GM12892 (cell line): ENCODE data around the gene MEG3.

Source experiments
- DNase-seq: peaks from one replicate; pipeline ENCODE4 v3.0.0; 2011; ENCODE audit not compliant: insufficient read length
- FAIRE-seq: peaks from 2 replicates; lab custom pipeline; 2011; peaks lifted over from hg19 to GRCh38; lab: Jason Lieb, UNC
- POLR2A ChIP-seq: IDR thresholded peaks from 2 replicates; pipeline ENCODE4 v1.6.1; 2011; ENCODE audit warnings: low read depth, low read length, control low read depth
- POLR2AphosphoS5 ChIP-seq: IDR thresholded peaks from 2 replicates; pipeline ENCODE4 v1.6.1; 2011; ENCODE audit warnings: low read depth, low read length, control low read depth
- TAF1 ChIP-seq: IDR thresholded peaks from 2 replicates; pipeline ENCODE4 v1.6.1; 2011; ENCODE audit warnings: low read depth, mild to moderate bottlenecking, control low read depth, low read length, borderline replicate concordance

MEG3 gene

DNA sequence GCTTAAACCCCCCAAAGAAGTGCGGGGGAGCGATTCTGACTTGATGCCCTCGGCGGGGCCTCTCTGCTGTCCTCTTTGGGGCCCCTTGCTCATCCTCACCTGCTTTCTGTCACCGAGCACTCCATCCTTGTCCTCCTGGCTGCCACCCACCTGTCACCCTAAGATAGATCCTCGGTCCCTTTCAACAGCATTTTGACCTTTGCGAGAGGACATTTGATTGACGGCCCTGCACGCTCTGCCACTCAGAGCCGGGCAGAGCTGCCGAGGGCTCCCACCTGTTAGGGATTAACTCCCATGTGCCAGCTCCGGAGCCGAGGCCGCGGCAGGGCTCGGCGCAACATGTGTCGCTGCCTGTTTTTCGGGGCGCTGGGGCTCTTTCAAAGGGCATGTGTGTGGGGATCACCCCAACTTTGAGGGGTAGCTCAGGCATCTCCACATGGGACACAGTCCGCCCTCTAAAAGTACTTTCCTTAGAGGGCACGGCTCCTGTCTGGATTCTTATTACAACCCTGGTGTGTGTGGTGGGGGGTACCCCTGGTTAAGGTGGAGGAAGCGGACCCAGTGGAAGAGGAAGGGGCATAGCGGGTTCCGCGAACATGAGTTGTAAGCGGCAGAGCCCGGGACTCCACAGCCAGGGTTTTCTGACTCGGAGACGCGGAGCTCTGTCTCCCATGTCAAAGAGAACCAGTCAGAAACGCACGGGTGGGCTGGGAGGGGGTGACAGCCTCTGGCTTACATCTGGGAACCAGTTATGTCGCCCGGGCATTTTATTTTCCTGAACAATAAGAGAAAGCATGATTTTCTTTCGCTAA, 811 bp upstream of the MEG3 start:
- no peak for FAIRE-seq
- no peak for TF ChIP-seq TAF1
- TF ChIP-seq POLR2AphosphoS5: no peak
- no peak for TF ChIP-seq POLR2A
- DNase-seq: no peak

GRCh38 chr14:100826391-100827100, 628 bp downstream of the MEG3 start:
- DNase-seq: no peak
- FAIRE-seq: no peak
- TF ChIP-seq POLR2A: no peak

DNA sequence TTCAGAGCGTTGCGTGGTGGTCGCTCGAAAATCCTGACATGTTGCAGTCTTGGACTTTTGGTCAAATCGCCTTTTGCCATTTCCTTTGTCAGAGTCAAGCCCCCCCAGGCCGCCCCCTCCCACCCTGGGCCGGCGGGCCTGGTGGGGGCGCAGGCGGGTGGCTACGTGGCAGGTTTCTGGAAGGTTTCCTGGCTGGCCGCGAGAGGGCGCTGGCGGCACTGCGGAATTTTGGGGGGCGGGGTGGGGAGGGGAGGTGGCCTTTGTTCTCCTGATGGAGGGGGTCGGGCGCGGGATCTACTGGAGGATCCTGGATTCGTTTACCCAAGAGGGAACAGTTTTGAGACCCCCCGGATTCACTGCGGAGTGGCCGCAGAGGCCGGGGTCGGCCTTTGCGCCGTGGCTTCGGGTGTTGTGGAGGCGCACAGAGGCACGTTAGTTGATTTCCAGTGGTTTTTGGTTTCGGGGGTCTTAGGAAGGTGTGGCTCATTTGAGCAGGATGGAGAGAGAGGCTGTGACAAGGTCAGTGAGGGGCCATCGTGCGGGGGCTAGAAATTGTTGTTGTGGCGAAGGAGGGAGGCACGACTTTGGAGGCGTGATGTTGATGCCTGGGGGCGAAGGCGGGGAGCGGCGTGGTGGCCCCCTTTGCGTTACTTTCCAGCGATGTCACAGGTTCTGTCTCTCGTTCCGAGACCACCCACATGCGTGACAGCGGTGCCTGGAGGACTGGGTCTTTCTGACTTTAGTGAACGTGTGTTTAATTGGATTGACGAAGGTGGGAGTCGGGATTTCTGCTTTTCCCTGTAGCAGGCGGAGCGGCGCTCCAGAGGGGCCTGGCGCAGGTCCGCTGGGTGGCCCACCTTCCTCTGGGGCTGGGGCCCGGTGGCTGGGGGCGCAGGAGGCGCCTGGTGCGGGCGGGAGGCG, 1.4 kb downstream of the MEG3 start:
- FAIRE-seq (no peak), DNase-seq (no peak)
- no peak for TF ChIP-seq POLR2AphosphoS5
- no peak for TF ChIP-seq TAF1
- TF ChIP-seq POLR2A: no peak

DNA sequence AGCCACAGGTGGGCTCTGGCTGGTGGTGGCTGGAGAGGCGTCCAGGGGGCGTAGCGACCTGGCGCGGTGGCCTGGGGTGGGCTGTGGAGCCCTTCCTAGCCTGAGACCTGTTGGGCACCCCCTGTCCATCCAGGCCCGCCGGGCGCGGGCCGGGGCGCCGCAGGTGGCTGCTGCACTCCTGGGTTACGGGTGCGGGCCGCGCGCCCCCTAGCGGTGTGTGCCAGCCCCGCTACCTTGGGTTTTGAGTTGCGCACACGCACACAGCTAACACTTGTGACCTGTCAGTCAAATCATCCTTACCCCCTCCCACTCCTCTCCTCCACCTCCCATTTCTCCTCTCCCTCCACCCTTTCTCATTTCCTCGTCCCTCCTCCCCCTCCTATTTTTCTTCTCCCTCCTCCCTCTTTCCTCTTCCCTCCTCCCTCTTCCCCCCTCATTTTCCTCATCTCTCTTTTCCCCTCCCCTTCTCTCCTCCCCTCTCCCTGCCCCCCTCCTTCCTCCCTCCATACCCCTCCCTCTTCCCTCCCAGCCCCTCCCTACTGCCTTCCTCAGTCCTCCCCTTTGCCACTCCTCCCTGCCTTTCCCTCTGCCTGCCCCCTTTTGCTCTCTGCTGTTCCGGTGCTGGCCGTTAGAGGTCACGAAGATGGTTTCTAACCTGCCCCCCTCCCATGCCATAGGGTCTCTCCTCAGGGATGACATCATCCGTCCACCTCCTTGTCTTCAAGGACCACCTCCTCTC, 2.3 kb downstream of the MEG3 start:
- FAIRE-seq: no peak
- no peak for DNase-seq
- TF ChIP-seq POLR2AphosphoS5 (no peak), POLR2A (no peak), TAF1 (no peak)

GRCh38 chr14:100830681-100831080, 4.8 kb downstream of the MEG3 start:
- FAIRE-seq (no peak), DNase-seq (no peak)
- no peak for TF ChIP-seq TAF1
- no peak for TF ChIP-seq POLR2A
- TF ChIP-seq POLR2AphosphoS5: no peak

- no peak for FAIRE-seq
- TF ChIP-seq TAF1 (no peak), POLR2AphosphoS5 (no peak), POLR2A (no peak)
- no peak for DNase-seq
Measured at GRCh38 chr14:100832311-100832960, 6.5 kb downstream of the MEG3 start.

DNA sequence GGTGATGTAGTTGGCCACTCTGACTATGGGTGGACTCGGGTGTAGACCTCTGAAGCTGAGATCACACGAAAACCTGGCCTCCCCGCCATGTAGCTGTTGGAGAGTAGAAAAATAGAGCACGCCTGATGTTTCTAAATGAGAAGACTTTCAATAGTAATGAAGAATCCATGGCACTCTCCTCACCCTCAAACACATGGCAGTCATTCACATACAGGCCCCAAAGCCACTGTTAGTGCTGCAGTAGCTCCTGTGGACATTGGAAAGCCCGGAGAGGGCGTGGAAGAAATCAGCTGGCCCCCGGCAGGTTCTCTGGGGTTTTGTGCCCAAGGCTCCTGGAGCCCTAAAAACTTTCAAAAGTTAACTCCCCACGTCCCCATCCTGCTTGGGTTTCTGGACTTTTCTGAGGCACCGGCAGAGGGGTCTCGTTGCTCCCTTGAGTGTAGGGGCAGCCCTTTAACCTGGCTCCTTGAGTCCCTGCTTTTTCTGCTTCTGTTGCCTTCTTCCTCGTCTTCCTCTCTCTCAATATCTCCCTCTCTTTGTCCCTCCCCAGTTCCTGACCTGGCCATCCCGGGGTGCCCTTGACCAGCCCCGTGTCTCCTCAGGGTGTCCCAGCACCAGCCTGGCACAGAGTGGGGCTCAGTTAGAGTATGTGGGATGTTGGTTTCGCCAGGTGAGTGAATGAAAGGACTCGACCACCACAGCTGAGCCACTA, 8.3 kb downstream of the MEG3 start:
- no peak for DNase-seq
- TF ChIP-seq POLR2AphosphoS5 (no peak), TAF1 (no peak), POLR2A (no peak)
- no peak for FAIRE-seq

GRCh38 chr14:100834794-100835547, 9.1 kb downstream of the MEG3 start:
- DNase-seq (no peak), FAIRE-seq (no peak)
- no peak for TF ChIP-seq POLR2A
- TF ChIP-seq TAF1: no peak

GRCh38 chr14:100835548-100836310, 9.8 kb downstream of the MEG3 start:
- no peak for TF ChIP-seq TAF1
- TF ChIP-seq POLR2A: no peak
- no peak for TF ChIP-seq POLR2AphosphoS5
- no peak for FAIRE-seq

More at GRCh38 chr14:100835548-100836310, 9.8 kb downstream of the MEG3 start:
- no peak for DNase-seq
